ENCODE results near the gene AHRR. TPM values are rescaled to one million over a fixed set of nuclear protein-coding genes. Genes with fewer than 3 reads are reported as not detected.

The AHRR gene
- total and polyA plus RNA-seq, 2 experiments from 2014 or later, result 0.27 to 1.8 TPM

DNA sequence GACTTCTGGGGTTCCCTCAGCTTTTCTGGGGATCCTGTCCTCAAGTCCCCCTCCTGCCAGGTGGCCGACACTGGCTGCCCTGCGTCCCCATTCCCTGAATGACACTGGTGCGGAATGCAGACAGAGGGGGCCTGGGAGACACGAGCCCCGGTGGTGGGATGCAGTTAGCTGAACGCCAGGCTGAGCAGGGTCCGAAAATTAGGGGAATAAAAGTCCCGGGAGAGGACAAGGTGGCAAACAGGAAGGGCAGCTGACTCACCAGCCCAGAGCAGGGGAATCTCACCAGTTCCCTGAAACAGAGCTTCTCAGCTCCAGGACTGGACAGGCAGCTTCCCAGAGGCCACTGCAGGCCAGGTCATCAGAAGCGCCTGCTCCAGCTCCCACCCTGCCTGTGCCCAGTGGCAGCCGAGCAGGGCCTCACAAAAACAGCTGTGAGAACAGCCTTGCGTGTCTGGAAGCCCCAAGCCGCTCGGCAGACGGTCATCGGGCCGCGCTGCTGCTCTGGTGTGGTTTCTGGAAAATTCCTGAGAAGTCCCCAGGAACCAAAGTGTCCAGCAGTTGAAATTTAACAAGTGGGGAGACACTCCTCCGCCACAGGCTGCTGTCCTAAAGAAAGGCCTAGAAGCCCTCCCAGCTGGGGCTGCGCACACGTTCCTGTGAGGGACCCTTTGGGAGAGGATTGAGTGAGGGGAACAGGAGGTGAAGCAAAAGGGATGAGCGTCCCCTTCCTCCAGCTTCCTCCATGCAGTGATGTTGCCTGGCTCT lies 73.8 kb downstream of the AHRR start:
- no peak overlapping the region for H3K27ac Mint-ChIP-seq

More for the DNA sequence above, 73.8 kb downstream of the AHRR start:
- H3K36me3 Mint-ChIP-seq (ENCODE audit: low read depth), result no peaks in the 10 kb centered on the region; the same call in 2 of the 3 replicates
- H2AFZ ChIP-seq, result no peak overlapping the region; the same call in 1 of the 2 replicates
- H3K9me2 ChIP-seq (ENCODE audit: insufficient read depth), result no peaks in the 10 kb centered on the region
- H3K4me1 Mint-ChIP-seq, result peaks cover 32% of the 10 kb centered on the region
- DNase-seq (ENCODE audit: low spot score) (no peak), ATAC-seq (no peak)
- peaks cover 18% of the 10 kb centered on the region for H3K27me3 Mint-ChIP-seq (ENCODE audit: insufficient read depth, low read depth, poor library complexity)
- no peak overlapping the region for H3K27ac ChIP-seq (ENCODE audit: low read depth)
- H3K4me2 ChIP-seq, result no peak overlapping the region
- H3K4me3 ChIP-seq, result no peak overlapping the region
- no peaks in the 10 kb centered on the region for H3K36me3 ChIP-seq (ENCODE audit: insufficient read depth)
- TF ChIP-seq, protein P1, sequence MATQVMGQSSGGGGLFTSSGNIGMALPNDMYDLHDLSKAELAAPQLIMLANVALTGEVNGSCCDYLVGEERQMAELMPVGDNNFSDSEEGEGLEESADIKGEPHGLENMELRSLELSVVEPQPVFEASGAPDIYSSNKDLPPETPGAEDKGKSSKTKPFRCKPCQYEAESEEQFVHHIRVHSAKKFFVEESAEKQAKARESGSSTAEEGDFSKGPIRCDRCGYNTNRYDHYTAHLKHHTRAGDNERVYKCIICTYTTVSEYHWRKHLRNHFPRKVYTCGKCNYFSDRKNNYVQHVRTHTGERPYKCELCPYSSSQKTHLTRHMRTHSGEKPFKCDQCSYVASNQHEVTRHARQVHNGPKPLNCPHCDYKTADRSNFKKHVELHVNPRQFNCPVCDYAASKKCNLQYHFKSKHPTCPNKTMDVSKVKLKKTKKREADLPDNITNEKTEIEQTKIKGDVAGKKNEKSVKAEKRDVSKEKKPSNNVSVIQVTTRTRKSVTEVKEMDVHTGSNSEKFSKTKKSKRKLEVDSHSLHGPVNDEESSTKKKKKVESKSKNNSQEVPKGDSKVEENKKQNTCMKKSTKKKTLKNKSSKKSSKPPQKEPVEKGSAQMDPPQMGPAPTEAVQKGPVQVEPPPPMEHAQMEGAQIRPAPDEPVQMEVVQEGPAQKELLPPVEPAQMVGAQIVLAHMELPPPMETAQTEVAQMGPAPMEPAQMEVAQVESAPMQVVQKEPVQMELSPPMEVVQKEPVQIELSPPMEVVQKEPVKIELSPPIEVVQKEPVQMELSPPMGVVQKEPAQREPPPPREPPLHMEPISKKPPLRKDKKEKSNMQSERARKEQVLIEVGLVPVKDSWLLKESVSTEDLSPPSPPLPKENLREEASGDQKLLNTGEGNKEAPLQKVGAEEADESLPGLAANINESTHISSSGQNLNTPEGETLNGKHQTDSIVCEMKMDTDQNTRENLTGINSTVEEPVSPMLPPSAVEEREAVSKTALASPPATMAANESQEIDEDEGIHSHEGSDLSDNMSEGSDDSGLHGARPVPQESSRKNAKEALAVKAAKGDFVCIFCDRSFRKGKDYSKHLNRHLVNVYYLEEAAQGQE (IDR thresholded peaks at IDR 0.05; ENCODE audit: unreplicated experiment), result no peak
- TF ChIP-seq NANOG (IDR thresholded peaks at IDR 0.05; ENCODE audit: borderline replicate concordance), result no peak
- TF ChIP-seq ETS1 (IDR thresholded peaks at IDR 0.05), result no peak
- no peak for TF ChIP-seq JUNB (IDR thresholded peaks at IDR 0.05; ENCODE audit: unreplicated experiment)
- no peak for TF ChIP-seq EZH2phosphoT487 (IDR thresholded peaks at IDR 0.05; ENCODE audit: unreplicated experiment)
- TF ChIP-seq ZNF331 (CRISPR knock-in tag; IDR thresholded peaks at IDR 0.05; ENCODE audit: low read depth), result no peak
- TF ChIP-seq, protein P2, sequence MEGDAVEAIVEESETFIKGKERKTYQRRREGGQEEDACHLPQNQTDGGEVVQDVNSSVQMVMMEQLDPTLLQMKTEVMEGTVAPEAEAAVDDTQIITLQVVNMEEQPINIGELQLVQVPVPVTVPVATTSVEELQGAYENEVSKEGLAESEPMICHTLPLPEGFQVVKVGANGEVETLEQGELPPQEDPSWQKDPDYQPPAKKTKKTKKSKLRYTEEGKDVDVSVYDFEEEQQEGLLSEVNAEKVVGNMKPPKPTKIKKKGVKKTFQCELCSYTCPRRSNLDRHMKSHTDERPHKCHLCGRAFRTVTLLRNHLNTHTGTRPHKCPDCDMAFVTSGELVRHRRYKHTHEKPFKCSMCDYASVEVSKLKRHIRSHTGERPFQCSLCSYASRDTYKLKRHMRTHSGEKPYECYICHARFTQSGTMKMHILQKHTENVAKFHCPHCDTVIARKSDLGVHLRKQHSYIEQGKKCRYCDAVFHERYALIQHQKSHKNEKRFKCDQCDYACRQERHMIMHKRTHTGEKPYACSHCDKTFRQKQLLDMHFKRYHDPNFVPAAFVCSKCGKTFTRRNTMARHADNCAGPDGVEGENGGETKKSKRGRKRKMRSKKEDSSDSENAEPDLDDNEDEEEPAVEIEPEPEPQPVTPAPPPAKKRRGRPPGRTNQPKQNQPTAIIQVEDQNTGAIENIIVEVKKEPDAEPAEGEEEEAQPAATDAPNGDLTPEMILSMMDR (conservative IDR thresholded peaks at IDR 0.05; ENCODE audit: low read depth in 2 of 2), result no peak
- TF ChIP-seq, protein P3, sequence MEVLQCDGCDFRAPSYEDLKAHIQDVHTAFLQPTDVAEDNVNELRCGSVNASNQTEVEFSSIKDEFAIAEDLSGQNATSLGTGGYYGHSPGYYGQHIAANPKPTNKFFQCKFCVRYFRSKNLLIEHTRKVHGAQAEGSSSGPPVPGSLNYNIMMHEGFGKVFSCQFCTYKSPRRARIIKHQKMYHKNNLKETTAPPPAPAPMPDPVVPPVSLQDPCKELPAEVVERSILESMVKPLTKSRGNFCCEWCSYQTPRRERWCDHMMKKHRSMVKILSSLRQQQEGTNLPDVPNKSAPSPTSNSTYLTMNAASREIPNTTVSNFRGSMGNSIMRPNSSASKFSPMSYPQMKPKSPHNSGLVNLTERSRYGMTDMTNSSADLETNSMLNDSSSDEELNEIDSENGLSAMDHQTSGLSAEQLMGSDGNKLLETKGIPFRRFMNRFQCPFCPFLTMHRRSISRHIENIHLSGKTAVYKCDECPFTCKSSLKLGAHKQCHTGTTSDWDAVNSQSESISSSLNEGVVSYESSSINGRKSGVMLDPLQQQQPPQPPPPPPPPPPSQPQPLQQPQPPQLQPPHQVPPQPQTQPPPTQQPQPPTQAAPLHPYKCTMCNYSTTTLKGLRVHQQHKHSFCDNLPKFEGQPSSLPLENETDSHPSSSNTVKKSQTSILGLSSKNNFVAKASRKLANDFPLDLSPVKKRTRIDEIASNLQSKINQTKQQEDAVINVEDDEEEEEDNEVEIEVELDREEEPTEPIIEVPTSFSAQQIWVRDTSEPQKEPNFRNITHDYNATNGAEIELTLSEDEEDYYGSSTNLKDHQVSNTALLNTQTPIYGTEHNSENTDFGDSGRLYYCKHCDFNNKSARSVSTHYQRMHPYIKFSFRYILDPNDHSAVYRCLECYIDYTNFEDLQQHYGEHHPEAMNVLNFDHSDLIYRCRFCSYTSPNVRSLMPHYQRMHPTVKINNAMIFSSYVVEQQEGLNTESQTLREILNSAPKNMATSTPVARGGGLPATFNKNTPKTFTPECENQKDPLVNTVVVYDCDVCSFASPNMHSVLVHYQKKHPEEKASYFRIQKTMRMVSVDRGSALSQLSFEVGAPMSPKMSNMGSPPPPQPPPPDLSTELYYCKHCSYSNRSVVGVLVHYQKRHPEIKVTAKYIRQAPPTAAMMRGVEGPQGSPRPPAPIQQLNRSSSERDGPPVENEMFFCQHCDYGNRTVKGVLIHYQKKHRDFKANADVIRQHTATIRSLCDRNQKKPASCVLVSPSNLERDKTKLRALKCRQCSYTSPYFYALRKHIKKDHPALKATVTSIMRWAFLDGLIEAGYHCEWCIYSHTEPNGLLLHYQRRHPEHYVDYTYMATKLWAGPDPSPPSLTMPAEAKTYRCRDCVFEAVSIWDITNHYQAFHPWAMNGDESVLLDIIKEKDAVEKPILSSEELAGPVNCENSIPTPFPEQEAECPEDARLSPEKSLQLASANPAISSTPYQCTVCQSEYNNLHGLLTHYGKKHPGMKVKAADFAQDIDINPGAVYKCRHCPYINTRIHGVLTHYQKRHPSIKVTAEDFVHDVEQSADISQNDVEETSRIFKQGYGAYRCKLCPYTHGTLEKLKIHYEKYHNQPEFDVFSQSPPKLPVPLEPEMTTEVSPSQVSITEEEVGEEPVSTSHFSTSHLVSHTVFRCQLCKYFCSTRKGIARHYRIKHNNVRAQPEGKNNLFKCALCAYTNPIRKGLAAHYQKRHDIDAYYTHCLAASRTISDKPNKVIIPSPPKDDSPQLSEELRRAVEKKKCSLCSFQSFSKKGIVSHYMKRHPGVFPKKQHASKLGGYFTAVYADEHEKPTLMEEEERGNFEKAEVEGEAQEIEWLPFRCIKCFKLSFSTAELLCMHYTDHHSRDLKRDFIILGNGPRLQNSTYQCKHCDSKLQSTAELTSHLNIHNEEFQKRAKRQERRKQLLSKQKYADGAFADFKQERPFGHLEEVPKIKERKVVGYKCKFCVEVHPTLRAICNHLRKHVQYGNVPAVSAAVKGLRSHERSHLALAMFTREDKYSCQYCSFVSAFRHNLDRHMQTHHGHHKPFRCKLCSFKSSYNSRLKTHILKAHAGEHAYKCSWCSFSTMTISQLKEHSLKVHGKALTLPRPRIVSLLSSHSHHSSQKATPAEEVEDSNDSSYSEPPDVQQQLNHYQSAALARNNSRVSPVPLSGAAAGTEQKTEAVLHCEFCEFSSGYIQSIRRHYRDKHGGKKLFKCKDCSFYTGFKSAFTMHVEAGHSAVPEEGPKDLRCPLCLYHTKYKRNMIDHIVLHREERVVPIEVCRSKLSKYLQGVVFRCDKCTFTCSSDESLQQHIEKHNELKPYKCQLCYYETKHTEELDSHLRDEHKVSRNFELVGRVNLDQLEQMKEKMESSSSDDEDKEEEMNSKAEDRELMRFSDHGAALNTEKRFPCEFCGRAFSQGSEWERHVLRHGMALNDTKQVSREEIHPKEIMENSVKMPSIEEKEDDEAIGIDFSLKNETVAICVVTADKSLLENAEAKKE (CRISPR knock-in tag; IDR thresholded peaks at IDR 0.05), result no peak
- H3K79me2 ChIP-seq (replicated peaks; ENCODE audit: insufficient read depth), result no peaks in the 10 kb centered on the region
- no peaks in the 10 kb centered on the region for H4K20me1 ChIP-seq (replicated peaks; ENCODE audit: insufficient read depth)
- H3K4me1 ChIP-seq (ENCODE audit: insufficient read depth), result peaks cover 2% of the 10 kb centered on the region; the same call in 1 of the 2 replicates
- no peak overlapping the region for H3K4me3 Mint-ChIP-seq
- peaks cover 6% of the 10 kb centered on the region; the same call in 1 of the 2 replicates for H3F3A ChIP-seq (replicated peaks; ENCODE audit: low read depth)
- no peaks in the 10 kb centered on the region for H3K27me3 ChIP-seq (ENCODE audit: insufficient read depth)
- peaks cover 2% of the 10 kb centered on the region; the same call in 1 of the 3 replicates for H3K9me3 Mint-ChIP-seq
